ENCODE data around the gene NOXA1.

- TF ChIP-seq CTCF (IDR thresholded peaks at IDR 0.05) (no peak), POLR2A (IDR thresholded peaks at IDR 0.05) (no peak)
These were observed 40.7 kb downstream of the NOXA1 start for GRCh38 chr9:137463931-137464290.

Data from right lobe of liver (tissue), 4 donors.